Amniotic epithelial cell (primary cell): ENCODE measurements around the gene PTPN13.
A peak's percentile ranks its signal among the peaks of the same experiment; 100 is the strongest.
"Not testable (repeated sequence)": the region's sequence is repeated elsewhere in the genome, so short reads cannot be mapped to it uniquely, and the experiment has no call there.

Source experiments
- DNase-seq: peaks from one replicate; pipeline ENCODE4 v3.0.0-alpha.2; 2010; ENCODE audit warnings: low read depth

Gene PTPN13

GRCh38 chr4:86641516-86642090 is 47.5 kb downstream of the PTPN13 start:
- no peak for DNase-seq

DNA sequence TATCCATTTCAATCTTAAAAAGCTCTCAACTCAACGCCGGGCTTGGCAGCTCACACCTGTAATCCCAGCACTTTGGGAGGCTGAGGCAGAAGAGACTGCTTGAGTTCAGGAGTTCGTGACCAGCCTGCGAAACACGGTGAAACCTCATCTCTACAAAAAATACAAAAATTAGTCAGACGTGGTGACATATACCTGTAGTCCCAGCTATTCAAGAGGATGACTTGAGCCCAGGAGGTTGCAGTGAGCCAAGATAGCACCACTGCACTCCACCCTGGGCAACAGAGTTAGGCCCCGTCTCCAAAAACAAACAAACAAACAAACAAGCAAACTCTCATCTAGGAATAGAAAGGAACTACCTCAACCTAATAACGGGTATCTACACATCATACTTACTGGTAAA is 50.8 kb downstream of the PTPN13 start:
- no peak for DNase-seq

GRCh38 chr4:86652332-86652932 is 58.3 kb downstream of the PTPN13 start:
- DNase-seq = no peak

DNA sequence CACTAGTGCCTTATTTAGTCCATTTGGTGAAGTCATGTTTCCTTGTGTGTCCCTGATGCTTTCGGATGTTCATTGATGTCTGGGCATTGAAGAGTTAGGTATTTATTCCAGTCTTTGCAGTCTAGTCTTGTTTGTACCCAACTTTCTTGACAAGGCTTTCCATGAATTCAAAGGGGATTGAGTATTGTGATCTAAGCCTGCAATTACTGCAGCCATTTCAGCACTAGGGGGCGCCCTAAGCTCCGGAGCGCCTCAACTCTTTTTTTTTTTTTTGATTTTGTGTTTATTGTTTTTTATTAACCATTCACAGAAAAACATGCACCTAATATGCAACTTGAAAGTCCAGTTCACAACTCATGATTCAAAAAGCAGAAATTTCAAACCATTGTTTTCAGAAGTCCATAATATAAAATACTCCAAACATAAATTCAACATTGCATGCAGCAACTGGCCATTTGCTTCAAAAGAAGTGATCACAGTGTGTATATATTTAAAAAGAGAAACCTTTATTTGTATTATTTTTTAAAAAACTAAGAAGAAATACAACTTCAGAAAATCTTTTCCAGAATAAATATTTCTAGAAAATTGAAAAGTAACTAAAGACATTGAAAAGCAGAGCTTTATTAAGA is 59.2 kb downstream of the PTPN13 start:
- no peak for DNase-seq

DNA sequence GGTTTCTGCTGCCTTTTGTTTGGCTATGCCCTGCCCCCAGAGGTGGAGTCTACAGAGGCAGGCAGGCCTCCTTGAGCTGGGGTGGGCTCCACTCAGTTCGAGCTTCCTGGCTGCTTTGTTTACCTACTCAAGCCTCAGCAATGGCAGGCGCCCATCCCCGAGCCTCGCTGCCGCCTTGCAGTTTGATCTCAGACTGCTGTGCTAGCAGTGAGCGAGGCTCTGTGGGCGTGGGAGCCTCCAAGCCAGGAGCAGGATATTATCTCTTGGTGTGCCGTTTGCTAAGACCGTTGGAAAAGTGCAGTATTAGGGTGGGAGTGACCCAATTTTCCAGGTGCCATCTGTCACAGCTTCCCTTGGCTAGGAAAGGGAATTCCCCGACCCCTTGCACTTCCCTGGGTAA is 62.7 kb downstream of the PTPN13 start:
- not testable (repeated sequence) for DNase-seq

- no peak for DNase-seq
Observed at GRCh38 chr4:86657382-86657781, 63.3 kb downstream of the PTPN13 start.

DNA sequence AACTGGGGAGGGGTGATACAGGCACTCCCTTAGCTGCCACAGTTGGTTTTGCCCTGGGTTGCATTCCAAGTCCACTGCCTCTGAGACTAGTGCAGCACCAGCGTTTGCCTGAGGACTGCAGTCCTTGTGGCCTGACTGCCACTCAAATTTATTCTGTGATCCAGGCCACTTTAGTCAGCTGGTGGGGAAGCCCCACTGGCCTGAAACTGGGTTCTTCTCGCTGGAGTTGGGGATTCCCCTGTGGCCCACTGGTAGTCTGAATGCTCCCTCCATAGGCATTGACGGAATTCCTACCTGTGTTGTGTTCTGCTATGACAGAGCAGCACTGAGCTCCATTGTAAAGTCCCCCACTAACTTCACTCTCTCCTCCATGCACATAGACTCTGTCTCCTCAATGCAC is 63.8 kb downstream of the PTPN13 start:
- DNase-seq = no peak

DNA sequence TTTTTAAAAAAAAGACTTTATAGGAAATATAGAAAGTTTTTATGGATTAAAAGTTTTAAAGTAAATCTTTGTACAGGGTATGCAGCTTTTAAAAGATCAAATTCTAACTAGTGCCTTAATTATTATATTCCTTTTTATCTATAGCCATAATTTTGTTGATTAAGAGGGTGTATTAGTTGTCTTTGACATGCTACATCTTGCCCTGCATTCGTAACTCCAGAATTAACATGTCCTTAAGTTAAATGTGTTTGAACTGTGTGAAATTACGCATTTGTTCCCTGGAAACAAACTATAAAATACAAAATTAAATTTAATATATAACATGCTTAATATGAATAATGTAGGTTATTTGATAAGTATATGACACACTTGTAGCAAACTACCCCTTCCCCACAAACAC is 66.3 kb downstream of the PTPN13 start:
- DNase-seq = no peak

- DNase-seq = peak; percentile 21
Observed at GRCh38 chr4:86661006-86661405, 66.9 kb downstream of the PTPN13 start.

DNA sequence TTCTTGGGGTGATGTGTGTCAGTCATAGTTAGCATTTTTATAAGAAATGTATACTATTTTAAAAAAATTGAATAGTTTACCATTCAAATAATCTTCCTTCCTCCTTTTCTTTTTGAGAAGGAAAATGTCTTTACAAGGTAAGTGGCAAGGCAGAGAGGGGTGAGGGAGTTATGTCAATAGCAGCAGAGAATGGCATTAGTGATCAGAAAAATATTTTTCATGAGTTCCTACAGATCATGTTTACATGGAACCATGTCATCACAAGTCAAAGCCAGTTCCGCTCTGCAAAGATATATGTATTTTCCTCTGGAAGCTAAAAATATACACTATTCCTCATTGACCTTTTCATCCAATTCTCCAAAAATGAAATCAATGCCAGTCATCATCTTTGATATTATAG is 67.3 kb downstream of the PTPN13 start:
- no peak for DNase-seq

- peak; percentile 74 for DNase-seq
Observed at GRCh38 chr4:86664959-86665358, 70.8 kb downstream of the PTPN13 start.

DNA sequence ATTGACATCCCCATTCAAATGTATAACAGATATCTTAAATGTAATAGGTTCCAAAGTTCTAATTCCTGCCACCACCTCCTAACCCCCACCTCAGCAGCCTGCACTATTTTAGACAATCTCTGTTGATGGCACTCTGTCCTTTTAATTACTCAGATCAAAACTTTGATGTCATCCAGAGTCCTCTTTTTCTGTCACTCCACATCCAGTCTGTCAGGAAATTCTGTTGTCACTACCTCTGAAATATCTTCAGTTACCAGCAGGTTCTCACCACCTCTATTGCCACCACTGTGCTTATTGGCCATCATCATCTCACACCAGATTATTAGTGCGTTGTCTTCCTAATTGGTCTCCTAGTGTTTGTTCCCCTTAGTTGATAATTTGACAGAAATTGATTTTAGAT is 76.2 kb downstream of the PTPN13 start:
- no peak for DNase-seq

- peak; percentile 81 for DNase-seq
Observed at GRCh38 chr4:86670756-86671155, 76.6 kb downstream of the PTPN13 start.

DNA sequence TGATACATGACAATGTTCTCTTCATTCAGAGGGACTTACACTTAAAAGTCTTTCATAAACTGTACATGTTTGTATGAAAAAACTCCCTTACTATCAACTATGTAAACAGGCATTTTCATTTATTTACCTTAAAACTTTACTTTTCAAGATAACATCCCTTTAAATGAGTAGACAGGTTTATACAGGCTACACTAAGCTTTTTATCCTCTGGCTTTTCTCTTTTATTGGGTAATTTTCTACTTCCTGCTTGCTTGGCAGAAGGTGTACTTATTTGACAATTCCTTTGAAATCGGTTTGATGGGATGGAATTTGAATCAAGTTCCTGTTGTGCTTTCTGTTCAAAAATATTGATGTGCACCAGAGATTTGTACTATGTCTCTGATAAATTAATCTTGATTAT is 81.4 kb downstream of the PTPN13 start:
- no peak for DNase-seq

GRCh38 chr4:86678796-86679195 is 84.7 kb downstream of the PTPN13 start:
- no peak for DNase-seq

GRCh38 chr4:86679441-86679840 is 85.3 kb downstream of the PTPN13 start:
- DNase-seq = no peak

GRCh38 chr4:86683167-86683566 is 89.1 kb downstream of the PTPN13 start:
- no peak for DNase-seq

- no peak for DNase-seq
Observed at GRCh38 chr4:86683983-86684382, 89.9 kb downstream of the PTPN13 start.

- DNase-seq = peak; percentile 64
Observed at GRCh38 chr4:86685401-86685800, 91.3 kb downstream of the PTPN13 start.

GRCh38 chr4:86686741-86687140 is 92.6 kb downstream of the PTPN13 start:
- peak; percentile 16 for DNase-seq

- no peak for DNase-seq
Observed at GRCh38 chr4:86688026-86688425, 93.9 kb downstream of the PTPN13 start.

DNA sequence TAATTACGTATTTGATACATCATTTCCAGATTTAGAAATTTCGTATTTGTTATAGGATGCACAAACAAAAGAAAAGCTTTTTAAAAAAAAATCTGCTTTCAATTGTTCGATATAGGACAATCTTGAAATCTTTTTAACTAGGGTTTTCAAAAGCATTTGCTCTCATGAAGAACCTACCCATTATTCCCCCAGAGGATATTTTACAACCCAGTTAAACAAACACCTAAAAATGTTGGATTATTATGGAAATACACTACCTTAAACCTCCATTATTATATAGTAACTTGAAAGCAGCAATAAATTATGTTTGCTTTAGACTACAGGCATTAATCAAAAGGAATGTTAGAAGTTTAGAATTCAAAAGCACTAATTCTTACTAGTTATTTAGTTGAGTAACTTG is 110.5 kb downstream of the PTPN13 start:
- DNase-seq = no peak

DNA sequence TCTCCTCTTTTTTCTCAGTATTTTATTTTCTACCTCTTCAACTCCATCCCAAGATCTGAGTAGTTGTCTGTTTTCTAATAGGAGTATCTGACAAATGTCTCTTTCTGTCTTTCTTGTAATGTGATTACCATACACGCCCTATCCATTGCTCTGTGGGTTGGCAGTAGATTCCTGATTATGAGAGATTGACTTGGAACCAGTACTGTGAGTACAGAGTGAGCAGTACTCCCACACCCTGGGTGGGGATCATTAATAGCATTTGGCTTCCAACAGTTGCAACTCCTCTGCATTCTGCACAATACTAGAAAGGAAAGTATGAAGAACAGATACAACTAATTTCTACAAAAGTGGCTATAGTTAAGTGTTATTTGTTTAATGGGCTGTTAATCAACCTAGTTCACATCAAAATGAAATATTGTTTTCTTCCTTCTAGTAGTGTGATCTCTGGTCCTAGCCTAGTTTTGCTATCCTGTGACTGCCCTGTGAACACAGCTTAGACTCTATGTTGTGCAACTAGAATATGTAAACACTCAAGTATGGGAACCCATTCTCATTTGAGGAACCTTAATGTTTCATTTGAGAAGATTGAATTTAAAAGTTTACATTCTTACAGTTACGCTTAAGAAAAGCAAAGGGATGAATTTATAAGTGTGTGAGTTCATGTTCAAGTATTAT is 112.9 kb downstream of the PTPN13 start:
- peak; percentile 74 for DNase-seq
